HG02938 (cell line): ENCODE results near the gene AHRR.
"Not testable (repeated sequence)": the region's sequence is repeated elsewhere in the genome, so short reads cannot be mapped to it uniquely, and the experiment has no call there.

Experiments used
- ATAC-seq: cut with Tn5 transposase; IDR thresholded peaks from one replicate; pipeline ENCODE4 v1.9.1; 2021; ENCODE audit warnings: mild to moderate bottlenecking, moderate library complexity; ENCODE audit not compliant: unreplicated experiment

The AHRR gene

DNA sequence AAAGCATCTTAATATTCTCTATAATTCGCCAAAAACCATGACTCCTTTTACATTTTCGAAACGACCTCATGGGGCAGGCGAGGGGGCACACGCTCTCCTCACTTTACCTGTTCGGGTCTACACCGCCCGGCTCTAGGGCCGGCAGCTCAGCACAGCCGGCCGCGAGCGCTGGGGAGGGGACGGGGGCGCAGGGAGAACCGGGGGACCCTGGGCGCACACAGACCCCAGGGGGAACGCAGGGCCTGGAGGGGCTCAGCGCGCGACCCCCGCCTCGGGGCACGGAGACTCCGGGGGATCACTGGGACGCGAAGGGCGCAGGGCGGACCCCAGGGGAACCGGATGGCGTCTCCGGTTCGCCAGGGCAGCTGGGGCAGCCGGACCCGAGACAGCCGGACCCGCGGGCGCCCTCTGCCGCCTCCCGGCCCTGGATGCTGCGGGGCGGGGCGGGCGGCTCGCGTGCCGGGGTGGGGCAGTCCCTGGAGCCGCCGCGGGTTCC lies at the start of gene AHRR:
Gene AHRR (plus strand): TSS at position 485 of the 496 bp plus-strand sequence. CDS start 22,189 bp downstream, outside the sequence.
- ATAC-seq, result peak; percentile 39

DNA sequence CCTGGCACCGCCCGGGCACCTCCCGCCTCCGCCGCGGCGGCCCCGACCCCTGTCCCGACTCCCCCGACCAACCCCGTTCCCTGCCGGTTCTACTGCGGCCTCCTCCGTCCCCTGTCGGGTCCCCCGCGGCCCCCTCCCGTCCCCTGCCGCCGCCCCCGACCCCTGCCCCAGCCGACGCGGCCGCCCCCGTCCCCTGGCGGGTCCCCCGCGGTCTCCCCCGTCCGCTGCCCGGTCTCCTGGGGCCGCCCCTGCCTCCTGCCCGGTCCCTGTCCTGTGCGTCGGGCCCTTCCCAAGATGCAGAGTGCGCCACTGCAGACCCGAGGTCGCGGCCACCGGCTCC lies 49.7 kb upstream of the AHRR start:
- peak; percentile 16 for ATAC-seq

DNA sequence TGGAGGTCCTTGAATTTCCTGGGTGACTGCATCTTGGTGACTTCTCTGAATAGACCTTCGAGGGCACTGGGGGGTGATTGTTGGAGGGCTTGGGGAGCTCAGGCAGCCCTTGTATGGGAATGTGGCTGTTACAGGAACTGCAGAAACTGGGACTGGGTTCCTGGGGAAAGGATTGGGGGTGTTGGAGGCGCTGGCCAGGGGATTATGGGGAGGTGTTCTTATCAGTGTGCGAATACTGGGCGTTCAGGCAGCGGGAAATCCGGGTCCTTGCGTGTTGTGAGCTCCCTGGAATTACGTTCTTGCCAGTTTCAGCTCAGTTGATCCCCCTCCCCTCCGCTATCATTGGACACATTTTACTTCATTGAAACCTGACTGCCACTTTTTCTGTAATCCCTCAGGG lies 48.4 kb upstream of the AHRR start:
- not testable (repeated sequence) for ATAC-seq

DNA sequence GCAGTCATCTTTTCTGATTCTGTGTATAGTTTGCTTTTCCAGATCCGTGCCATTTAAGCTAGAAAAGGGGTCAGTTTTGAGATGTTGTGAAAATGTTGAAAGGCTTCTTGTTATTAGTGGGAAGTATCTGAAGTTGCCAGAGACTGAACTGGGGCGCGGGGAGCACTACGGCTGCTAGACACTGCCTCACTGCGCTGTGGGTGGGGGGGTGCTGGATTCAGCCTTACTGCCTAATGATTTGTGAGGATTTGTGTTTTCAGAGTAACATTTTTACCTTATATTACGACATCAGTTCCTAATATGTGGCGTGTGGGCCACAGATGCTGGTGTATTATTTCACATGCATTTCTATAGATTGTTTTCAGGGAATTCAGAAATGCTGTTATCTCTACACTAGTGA lies 48.0 kb upstream of the AHRR start:
- ATAC-seq, result not testable (repeated sequence)

DNA sequence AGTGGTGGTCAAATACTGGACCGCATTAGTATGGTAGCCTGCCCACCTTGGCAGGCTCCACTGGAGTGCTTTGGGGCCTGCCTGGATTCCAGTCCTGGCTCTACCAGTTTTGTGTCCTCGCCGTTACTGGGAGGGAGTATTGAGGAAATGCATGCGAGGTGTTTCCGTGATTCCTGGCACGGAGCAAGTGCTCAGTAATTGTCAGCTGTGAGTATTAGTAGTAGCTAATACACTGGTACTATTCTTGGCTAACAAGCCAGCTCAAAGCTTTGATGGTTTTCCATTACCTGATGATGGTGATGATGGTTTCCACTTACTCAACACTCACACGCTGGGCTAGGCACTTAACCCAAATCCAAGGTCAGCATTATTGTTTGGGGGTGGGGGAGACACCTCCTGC lies 47.2 kb upstream of the AHRR start:
- ATAC-seq, result not testable (repeated sequence)

DNA sequence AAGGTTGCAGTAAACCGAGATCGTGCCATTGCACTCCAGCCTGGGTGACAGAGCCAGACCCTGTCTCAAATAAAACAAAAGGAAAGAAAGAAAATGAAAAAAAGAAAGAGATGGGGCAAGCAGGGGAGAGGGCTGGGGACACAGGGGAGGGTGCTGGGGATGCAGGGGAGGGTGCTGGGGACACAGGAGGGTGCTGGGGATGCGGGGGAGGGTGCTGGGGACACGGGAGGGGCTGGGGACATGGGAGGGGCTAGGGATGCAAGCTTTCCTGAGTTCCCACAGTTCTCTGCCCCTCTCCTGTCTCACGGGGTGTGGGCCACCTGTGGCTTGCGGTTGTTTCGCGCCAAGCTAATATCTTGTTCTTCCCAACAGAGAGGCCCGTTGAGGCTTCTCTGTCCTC lies 42.9 kb upstream of the AHRR start:
- ATAC-seq, result no peak

DNA sequence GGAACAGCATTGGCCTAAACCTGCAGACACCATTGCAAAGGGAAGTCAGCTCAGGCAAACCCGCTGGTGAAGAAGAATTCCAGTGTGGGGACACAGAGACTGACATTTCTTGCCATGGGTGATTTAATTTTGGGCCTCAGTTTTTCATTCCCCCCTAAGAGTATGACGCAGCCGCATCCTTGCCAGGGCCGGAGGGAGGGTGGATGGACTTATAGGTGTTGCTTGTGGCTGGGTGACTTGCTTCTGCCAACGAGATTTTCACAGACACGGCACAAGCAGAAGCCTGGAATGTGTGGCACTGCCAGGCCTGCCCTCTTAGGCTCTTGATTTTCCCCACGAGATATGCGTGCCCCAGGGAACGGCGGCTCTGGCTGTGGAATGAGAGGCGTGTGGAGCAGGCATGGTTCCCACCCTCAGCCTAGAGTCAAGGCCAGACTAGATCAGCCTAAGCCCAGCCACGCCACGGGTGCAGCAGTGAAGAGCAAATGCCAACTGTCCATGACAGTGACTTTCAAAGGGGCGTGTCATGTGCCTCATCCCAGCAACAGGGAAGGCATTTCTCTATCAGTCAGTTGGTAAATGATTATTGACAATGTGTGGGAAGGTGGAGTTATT lies 42.4 kb upstream of the AHRR start:
- ATAC-seq, result not testable (repeated sequence)

DNA sequence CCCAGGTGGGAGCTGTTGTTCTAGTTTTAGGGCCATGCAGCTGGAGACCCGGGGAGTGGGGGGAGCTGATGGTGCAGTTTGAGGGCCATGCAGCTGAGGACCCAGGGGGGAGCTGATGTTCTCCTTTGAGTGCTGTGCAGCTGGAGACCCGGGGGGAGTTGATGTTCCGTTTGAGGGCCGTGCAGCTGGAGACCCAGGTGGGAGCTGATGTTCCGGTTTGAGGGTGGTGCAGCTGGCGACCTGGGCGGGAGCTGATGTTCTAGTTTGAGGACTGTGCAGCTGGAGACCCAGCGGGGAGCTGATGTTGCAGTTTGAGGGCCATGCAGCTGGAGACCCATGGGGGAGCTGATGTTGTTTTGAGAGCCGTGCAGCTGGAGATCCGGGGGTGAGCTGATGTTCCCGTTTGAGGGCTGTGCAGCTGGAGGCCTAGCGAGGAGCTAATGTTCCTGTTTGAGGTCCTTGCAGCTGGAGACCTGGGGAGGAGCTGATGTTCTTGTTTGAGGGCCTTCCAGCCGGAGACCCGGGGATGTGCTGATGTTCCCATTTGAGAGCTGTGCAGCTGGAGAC lies 35.4 kb upstream of the AHRR start:
- no peak for ATAC-seq

DNA sequence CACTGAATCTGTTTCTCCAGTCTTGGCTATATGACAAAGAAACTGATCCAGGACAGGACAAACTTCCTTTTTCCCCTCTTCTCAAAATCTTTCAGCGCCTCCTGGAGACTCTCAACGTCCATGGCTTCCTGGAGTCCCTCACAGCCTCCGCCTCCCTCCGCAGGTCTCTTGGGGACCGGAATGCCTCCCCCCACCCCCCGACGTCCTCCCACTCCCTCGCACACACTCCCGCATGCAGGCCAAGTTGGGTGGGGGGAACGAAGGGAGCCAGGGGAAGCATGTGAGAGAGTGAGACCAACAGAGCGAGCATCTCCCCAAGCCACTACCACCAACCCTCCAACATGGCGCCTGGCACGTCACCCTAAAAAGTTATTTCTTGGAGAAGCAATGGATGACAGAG lies 31.3 kb upstream of the AHRR start:
- ATAC-seq, result not testable (repeated sequence)

DNA sequence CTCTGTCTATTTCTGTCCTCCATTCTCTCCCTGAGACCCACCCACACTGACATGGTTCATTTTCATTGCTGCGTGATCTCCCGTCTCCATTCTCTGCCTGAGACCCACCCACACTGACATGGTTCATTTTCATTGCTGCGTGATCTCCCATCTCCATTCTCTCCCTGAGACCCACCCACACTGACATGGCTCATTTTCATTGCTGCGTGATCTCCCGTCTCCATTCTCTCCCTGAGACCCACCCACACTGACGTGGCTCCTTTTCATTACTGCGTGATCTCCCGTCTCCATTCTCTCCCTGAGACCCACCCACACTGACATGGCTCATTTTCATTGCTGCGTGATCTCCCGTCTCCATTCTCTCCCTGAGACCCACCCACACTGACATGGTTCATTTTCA lies 30.2 kb upstream of the AHRR start:
- ATAC-seq, result not testable (repeated sequence)

DNA sequence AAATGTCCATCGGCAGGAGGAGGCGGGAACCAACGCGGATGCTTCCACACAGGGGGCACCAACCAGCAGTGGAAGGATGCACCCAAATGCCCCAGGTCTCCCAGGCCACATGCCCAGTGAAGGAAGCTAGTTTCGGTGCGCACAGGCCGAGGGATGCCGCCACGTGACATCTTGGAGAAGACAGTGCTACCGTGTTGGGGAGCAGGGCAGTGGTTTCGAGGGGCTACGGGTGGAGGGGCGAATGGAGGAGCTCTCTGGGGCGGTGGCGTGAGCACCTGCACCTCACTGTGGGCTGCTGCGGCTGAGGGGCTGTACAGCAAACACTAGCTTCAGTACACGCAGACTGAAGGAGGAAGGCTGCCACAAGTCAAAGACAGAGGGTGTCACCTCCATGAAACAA lies 26.7 kb upstream of the AHRR start:
- ATAC-seq, result not testable (repeated sequence)

DNA sequence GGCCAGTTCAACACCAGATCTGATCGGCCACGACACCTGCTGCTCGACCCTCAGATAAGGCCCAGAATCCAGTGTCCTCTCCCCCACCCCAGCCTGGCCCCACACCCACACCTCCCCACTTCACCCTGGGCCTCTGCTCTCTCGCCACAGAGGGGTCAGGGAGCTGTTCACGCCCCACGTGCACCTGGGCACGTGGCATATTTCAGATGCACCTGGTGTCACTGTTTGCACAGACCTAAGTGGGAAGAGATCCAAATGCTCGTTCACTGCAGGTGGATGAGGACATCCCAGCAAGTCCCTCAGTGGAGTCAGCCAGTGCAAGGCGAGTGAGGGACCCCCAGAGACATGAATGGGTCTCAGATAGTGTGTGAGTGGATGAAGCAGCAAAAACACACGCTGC lies 25.3 kb upstream of the AHRR start:
- not testable (repeated sequence) for ATAC-seq

DNA sequence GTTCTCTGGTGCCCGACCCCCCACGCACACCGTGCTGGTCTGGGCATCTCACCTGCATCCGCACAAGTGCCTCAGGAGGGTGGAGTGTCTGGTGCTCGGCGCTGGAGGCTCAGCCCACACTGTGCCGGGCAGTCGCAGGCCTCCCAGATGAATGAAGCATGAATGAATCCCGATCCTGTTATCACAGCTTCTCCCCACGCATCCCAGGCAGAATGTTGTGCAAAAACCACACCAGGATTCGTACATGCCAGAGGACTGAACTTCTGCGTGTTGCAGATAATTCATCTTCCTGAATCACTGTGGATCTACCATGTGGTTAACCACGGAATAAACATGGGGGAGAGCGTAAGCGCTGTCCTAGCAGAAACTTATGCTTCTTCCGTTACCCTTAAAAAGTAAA lies 24.6 kb upstream of the AHRR start:
- ATAC-seq, result not testable (repeated sequence)

DNA sequence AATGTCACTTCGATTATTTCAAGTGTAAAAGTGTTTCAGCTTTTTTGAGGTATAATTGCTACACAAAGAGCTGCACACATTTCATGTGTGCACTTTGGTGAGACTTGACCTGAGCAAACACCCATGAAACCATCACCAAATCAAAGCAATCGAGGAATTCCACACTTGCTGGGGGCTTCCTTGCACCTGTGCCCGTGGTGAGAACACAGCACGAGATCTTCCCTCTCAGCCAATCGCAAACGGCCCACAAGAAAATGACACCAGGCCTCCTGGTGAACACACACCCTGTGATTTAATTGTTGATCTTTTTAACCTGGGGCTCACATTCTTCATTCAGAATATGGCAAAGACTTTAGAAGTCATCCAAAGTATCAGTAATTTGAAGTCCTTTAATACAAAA lies 24.1 kb upstream of the AHRR start:
- not testable (repeated sequence) for ATAC-seq

DNA sequence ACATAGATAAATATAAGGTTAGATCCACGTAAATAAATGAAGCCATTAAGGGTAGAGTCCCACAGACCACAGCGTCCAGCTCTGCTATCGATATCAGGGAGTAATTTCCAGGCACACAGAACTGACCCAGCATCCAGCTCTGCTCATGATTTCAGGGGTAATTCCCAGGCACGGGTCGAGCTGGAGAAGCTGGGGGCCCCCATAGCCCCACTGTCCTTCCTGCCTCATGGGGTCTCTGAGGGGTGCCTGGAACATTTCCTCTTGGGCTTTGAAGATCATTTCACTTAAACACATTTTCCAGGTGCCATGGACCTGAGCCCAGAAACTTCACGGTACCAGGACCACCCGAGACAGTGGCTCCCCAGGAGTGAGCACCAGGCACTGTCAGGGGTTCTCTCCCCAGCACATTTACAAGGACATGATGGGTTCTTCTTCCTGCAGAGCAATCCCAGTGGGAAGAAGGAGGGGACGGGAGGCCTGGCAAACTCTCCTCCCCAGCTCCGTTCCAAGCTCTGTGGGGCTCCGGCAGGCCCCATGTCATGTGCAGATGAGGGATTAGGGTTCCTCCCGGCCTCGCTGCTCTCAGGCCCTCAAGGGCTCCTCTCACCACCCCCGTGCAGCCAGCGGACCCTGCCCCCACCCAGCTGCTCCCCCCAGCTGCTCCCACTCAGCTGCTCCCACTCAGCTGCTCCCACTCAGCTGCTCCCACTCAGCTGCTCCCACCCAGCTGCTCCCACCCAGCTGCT lies 23.4 kb upstream of the AHRR start:
- not testable (repeated sequence) for ATAC-seq

DNA sequence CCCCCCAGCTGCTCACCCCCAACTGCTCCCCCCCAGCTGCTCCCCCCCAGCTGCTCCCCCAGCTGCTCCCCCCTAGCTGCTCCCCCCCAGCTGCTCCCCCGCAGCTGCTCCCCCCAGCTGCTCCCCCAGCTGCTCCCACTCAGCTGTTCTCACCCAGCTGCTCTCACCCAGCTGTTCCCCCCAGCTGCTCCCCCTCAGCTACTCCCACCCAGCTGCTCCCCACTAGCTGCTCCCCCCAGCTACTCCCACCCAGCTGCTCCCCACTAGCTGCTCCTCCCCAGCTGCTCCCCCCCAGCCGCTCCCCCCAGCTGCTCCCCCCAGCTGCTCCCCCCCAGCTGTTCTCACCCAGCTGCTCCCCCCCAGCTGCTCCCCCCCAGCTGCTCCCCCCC lies 22.8 kb upstream of the AHRR start:
- no peak for ATAC-seq

DNA sequence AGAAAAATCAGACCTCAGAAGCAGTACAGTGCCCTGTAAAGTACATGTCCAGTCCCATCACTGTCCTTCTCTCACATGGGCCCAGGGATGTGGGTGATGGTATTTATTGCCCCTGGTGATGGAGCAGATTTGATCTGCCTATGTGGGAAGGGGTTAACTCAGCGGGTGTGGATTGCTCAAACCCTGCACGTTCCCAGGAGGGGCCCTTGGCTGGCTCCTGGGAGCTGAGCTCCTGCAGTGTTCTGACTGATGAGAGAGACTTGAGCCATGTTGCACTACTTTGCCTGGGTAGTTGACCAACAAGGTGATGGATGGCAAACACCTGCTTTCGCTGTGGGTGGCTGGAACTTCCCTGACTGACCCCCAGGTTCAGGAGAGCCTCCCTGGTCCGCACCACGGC lies 21.6 kb upstream of the AHRR start:
- ATAC-seq, result not testable (repeated sequence)

DNA sequence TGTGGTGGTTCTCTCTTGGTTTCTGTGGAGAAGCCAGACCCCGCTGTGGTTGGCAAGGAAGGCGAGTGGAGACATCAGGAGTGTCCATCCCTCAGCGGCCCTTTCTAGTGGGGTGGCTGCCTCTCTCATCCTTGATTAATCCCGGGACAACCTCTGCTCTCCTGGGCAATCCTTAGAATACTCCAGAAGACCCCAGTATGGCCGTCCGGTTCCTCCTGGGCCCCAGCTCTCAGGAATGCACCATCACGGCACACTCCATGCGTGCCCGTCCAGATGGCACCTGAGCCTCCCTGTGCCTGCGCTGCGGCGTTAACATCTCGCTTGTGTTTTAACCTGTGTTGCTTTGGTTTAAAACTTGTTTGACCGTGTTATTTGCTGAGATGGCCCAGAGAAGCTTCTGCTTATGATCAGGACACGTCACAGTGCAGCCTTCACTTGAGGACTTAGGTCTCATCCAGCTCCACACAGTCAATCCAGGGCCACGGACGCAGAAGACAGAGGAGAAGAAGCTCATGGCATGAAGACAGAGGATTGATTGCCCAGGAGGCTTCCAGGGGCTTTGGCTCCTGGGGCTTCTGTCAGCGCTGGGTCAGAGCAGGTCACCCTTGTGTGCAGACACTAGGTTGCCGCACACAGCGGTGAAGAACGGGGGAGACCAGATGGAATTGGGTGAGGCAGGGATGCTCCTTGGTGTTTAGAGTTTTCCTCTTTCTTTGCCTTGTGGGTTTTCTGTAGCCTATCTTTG lies 20.7 kb upstream of the AHRR start:
- not testable (repeated sequence) for ATAC-seq

DNA sequence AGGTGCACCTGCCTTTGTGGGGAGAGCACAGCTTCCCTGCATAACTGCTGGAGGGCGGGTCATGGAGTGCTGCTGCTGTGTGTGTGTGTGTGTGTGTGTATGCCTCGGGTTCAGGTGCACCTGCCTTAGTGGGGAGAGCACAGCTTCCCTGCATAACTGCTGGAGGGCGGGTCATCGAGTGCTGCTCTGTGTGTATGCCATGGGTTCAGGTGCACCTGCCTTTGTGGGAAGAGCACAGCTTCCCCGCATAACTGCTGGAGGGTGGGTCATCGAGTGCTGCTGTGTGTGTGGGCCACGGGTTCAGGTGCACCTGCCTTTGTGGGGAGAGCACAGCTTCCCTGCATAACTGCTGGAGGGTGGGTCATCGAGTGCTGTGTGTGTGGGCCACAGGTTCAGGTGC lies 19.1 kb upstream of the AHRR start:
- not testable (repeated sequence) for ATAC-seq

DNA sequence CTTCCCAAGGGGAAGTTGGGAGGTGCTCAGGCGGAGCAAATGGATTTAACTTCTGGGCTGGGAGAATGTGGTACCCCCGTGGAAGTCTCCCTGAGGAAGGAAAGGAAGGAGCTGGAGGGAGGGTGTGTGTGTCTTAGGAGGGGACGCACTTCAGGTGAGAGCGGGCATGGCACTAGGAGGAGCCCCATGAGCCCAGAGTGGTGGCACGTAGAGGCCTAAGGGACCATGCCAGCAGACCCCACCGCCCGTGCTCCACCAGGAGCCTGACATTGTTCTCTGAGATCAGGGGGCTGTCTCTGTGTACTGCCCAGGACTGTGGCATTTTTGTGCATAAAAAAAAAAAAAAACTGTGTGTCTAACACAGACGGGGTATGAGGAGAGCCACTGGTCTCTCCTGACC lies 18.5 kb upstream of the AHRR start:
- ATAC-seq, result no peak

DNA sequence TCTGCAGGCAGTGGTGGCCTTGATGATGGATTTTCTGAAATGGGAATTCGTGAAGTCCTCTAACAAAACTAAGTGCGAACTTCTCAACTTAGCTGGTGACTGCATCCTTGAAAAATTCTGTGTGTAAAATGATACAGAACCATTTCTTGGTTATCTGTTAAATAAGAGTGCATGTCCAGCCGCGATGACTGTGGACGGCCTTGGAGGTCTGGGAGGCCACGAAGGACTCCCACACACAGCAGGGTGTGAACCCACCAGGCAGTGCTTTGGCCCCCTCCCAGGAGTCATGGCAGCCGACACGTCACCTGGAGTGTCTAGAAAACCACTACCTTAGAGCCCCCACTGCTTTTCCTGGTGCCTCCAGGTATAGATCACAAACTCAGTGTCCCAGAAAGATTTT lies 17.8 kb upstream of the AHRR start:
- ATAC-seq, result not testable (repeated sequence)
